Activated CD8-positive, alpha-beta memory T cell treated with anti-CD3 and anti-CD28 coated beads for 36 hours (primary cell): Measurements from ENCODE around the gene FBXL19. TPM values are rescaled to one million over a fixed set of nuclear protein-coding genes. Genes with fewer than 3 reads are reported as not detected.

Source experiments
- CTCF ChIA-PET: fragments of 350-600 bp; sonication (Branson Sonifier 250); formaldehyde crosslinking; loops from one replicate; lab custom pipeline; 2021; ENCODE audit warnings: antibody characterized with exemption; lab: Charles Lee
- POLR2A ChIA-PET: fragments of 350-600 bp; sonication (Branson Sonifier 250); formaldehyde crosslinking; loops from one replicate; lab custom pipeline; 2021; ENCODE audit warnings: antibody characterized with exemption; lab: Charles Lee
- total RNA-seq, 2 experiments: library from RNA; stranded (reverse); gene quantifications; one replicate each; pipeline ENCODE4 v1.2.3, GENCODE V29; 2021

The FBXL19 gene
- total RNA-seq, 2 experiments from 2014 or later: 29.9 to 30.1 TPM

DNA sequence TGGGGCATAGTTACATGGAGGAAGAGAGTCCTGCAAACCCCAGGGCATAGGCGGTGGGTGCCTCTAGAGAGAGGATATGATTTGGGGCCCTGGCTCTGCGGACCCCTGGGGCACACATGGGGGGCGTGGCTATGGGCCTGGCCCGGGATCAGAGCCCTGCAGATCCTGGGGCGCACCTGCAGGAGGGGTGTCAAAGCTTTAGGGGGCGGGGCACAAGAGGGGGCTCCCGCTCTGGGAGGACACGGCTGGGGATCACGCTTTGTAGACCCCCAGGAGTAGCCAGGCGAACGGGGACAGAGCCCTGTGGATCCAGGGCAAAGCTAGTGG, 30.0 kb upstream of the FBXL19 start:
- POLR2A ChIA-PET: interaction anchor here (1.6 to 2.1 kb wide), 2 partner anchors 9 to 19 kb away, joined by 4 to 7 read pairs; no protein-coding TSS in a partner anchor
- CTCF ChIA-PET: interaction anchor here (1.9 to 5.4 kb wide), 3 partner anchors 8 to 48 kb away, joined by 5 to 26 read pairs (median 24); no protein-coding TSS in a partner anchor

DNA sequence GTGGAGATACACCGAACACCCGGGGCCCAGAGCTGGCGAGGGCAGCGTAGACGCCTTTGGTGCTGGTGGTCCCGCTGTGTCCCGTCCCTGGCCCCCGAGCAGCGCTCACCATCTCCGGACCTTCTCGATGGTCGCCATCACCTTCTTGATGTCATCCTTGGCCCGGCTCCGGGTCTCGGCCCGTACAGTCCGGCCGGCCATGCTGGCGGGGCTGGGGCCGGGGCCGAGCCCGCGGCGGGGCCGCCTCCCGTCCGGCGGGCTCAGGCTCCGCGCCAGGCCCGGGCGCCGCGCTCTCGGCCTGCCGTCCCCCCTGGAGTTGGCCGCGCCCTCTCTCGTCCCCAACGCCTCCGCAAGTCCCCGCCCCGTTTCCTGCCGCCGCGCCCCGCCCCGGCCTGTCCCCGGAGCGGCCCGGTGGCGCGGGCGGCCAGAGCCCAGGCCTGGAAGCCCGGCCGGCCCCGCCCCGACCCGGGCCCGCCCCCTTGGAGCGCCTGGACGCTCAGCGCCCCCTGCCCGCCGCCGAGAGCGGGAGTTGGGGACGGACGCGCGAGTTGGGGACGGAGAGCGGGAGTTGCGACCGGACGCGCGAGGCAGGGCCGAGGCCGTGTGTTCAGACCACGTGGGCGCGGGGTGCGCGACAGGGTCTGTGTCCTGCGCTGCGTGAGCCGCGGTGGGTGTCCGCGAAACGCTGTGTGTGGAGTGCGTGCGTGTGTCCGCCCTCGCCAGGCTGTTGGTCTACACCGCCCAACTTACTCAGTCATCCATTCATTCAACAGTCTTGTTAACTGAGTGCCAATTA, 29.4 kb upstream of the FBXL19 start, which contains the start of gene BCL7C:
Gene BCL7C, minus strand, starts transcription at position 334 of the 796 bp plus-strand sequence. Its CDS starts 133 bp downstream, at position 201.
- ChIA-PET POLR2A (interaction anchor here (1.6 to 2.1 kb wide), 2 partner anchors 8 to 20 kb away, joined by 4 to 7 read pairs; no protein-coding TSS in a partner anchor), CTCF (interaction anchor here (1.9 to 5.4 kb wide), 3 partner anchors 8 to 49 kb away, joined by 5 to 26 read pairs (median 24); no protein-coding TSS in a partner anchor)

DNA sequence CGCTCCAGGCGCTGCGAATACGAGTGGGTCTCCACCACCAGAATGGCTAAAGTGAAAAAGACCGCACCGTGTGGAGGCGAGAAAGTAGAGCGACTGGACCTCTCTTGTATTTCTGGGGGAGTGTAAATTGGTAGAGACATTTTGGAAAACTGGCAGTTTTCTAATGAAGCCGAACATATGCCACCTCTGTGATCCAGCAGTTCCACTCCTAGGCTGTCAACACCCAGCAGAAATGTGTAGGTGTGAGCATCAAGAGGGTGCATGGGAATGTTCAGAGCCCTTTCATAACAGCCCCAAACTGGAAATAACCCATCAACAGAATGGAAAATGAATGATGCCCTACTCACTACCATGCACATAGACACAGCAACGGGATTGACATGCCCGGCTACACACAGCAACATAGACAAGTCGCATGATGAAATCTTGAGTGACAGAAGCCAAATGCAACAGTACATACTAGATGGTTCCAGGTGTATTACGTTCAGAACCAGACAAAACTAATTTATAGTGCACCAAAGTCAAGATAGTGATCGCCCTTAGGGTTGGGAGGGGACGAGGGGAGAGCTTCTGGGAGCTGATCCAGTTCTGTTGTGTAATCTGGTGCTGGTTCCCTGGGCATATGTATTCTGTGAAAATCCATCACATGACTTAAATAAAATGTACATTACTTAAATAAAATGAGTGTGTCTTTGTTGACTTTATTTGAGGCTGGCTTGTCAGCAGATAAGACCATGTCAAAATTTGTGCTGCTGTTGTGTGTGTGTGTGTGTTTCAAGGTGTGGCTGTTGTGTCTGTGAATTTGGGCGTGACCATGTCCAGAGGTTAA, 28.6 kb upstream of the FBXL19 start:
- ChIA-PET CTCF (interaction anchor here (0.6 to 1.5 kb wide), 2 partner anchors 50 to 161 kb away, joined by 4 to 5 read pairs; no protein-coding TSS in a partner anchor), POLR2A (no interaction called here)

DNA sequence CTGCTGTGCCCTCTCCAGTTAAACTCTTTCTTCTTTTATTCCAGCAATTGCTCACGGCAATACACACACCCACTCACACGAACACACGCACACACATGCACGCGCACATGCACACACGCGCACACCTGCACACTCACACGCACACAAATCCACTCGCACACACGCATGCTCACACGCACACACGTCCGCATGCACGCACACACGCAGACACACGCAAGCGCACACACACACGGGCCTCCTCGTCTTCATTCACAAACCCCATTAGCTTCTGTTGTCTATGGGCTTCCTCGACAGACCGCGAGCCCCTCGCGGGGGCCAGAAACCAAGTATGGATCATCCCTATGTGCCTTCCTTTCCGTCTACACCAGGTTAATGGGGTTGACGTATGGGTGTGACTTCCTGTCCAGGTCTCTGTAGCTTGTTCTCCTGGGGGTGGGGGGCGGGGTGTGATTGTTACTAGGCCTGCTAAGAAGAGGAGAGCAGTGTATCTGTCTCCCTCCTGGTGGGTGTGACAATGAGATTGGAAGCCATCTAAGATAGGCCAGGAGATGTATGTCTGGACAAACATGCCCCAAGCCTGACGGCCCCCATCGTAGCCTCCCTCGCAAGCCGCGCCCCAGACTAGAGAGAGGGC, 27.6 kb upstream of the FBXL19 start:
- CTCF ChIA-PET: interaction anchor here (0.6 to 1.5 kb wide), 2 partner anchors 51 to 160 kb away, joined by 4 to 5 read pairs; no protein-coding TSS in a partner anchor
- POLR2A ChIA-PET: interaction anchor here (0.6 kb wide), 2 partner anchors 74 to 174 kb away, joined by 3 read pairs; no protein-coding TSS in a partner anchor

DNA sequence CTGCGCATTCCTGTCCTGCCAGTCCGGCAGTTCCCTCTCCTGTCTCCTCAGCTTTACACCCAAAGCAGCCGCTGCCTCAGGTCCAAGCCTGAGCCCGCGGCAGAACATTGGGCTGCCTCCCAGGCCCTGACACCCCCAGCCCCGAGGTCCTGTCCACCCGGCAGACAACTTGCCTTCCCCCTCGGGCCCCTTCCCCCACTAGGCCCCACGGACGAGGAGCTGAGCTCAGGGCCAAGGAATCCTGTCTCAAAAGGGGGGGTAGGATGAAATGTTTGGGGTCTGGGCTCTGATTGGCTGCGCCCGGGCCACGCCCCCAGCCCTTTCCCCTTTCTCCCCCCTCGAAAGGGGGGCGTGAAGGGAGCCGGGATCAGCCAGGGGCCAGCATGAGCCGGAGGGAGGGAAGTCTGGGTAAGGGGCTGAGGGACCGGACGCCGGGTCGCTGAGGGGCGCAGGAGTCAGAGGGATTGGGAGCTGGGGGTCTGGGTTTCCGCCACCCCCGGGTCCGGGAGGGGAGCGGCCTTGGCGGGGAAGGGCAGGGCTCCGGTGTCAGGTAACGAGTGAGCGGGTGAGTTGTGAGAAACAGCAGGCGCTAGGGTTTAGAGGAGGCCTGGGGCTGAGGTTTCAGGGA, 27.0 kb upstream of the FBXL19 start, which contains the start of gene CTF1:
Gene CTF1, plus strand, starts transcription at position 354 of the 628 bp plus-strand sequence. Its CDS starts 30 bp downstream, at position 384.
- POLR2A ChIA-PET: interaction anchor here (0.6 kb wide), 1 partner anchor 173 kb away, joined by 3 read pairs; no protein-coding TSS in a partner anchor

DNA sequence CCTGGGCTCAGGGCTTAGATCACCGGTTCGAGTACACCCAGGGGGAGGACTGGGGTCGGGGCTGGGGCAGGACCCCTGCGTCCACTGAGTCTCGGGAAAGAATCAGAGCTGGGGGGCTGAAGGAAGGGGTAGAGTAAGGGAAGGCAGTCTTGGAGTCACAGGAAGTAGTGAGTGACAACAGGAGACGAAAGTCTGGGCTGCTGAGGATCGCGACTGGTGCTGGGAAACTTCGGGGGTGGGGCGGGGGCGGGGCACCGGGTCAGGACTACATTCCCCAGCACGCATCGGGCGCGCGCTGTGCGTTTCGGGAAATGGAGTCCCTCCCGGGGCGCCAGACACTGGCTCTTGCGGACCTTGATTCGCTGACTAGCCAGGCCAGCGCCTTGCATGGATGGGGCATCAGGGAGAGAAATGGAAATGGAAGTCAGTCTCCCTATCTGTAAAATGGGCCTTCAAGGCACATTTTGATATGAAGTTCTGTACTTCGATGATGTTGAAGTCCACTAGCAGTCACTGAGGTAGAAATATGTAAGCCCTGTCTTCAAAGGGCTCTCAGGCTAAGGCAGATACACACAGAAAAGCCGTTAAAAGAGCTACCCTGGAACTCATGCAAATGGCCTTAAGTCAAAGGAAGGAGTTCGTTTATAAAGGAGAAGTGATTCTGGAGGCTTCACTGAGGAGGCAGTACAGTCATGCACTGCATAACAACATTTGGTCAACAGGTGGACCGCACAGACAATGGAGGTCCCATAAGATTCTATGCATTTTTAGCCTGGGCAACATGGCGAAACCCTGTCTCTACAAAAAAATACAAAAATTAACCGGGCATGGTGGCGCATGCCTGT, 26.3 kb upstream of the FBXL19 start:
- CTCF ChIA-PET: interaction anchor here (0.7 to 1.2 kb wide), 2 partner anchors 55 to 82 kb away, joined by 3 to 4 read pairs; no protein-coding TSS in a partner anchor
- POLR2A ChIA-PET: no interaction called here

More for the DNA sequence above, 27.0 kb upstream of the FBXL19 start, which contains the start of gene CTF1:
- CTCF ChIA-PET: interaction anchor here (1.5 kb wide), 1 partner anchor 52 kb away, joined by 5 read pairs; no protein-coding TSS in a partner anchor

DNA sequence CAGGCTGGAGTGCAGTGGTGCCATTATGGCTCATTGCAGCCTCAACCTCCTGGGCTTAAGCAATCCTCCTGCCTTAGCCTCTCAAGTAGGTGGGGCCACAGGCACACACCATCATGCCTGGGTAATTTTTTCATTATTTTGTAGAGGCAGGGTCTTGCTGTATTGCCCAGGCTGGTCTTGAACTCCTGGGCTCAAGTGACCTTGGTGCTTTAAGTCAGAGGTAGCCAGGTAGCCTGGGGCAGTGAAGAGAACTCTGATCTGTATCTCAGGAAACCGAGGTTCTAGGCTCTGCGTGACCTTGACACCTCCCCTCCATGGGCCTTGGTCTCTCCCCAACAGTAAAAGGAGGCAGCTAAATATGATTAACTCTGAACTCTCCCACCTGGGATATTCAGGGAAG, 23.6 kb upstream of the FBXL19 start:
- CTCF ChIA-PET: interaction anchor here (0.5 kb wide), 1 partner anchor 56 kb away, joined by 3 read pairs; no protein-coding TSS in a partner anchor
- POLR2A ChIA-PET: no interaction called here

DNA sequence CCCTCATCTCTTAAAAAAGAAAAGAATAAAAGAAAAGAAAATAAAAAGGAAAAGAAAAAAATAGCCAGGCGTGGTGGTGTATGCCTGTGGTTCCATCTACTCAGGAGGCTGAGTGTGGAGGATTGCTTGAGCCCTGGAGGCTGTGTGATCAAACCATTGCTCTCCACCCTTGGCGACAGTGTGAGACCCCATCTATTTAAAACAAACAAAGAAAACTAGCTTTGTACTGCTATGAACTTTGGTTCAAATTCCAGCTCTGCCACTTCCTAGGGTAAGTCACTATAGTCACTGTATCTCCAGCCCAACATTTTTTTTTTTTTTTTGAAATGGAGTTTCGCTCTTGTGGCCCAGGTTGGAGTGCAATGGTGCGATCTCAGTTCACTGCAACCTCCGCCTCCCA, 22.8 kb upstream of the FBXL19 start:
- CTCF ChIA-PET: interaction anchor here (1.2 to 2.8 kb wide), 5 partner anchors 9 to 88 kb away, joined by 3 to 46 read pairs (median 14); partner anchors contain the start of gene BCL7C
- POLR2A ChIA-PET: interaction anchor here (2.6 kb wide), 1 partner anchor 26 kb away, joined by 9 read pairs; no protein-coding TSS in a partner anchor

DNA sequence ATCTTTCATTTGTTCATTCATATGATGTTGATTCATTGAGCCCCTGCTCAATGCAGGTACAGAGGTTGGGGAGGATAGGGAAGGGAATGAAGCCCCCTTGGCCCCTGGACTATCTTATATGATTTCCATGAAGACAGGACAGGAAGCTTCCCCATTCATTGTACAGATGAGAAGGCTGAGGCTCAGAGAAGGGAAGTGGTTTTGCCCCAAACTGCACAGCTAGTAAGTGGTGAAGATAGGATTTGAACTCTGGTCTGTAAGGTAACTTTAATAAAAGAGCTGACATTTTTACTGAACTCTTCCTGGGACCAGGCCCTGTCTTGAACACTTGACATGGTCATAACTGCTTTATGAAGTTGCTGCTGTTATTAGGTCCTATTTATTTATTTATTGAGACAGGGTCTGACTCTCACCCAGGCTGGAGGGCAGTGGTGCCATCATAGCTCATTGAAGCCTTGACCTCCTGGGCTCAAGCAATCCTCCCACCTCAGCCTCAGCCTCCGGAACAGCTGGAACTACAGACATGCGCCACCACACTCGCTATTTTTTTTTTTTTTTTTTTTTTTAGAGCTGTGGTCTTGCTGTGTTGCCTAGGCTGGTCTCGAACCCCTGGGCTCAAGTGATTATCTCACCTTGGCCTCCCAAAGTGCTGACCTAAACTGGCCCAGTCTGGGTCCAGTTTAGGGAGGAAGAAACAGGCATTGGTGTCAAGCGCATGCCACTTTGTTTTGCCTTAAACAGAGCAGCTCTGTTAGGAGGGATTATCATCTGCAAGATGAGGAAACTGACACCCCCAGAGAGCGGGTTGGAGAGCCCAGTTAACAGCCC, 22.0 kb upstream of the FBXL19 start:
- ChIA-PET POLR2A (interaction anchor here (0.6 to 2.6 kb wide), 9 partner anchors 9 to 922 kb away, joined by 3 to 9 read pairs (median 4); partner anchors contain the start of genes BCL7C and PHKG2), CTCF (interaction anchor here (0.8 to 2.8 kb wide), 16 partner anchors 10 to 214 kb away, joined by 3 to 46 read pairs (median 4); partner anchors contain the start of gene BCL7C)

DNA sequence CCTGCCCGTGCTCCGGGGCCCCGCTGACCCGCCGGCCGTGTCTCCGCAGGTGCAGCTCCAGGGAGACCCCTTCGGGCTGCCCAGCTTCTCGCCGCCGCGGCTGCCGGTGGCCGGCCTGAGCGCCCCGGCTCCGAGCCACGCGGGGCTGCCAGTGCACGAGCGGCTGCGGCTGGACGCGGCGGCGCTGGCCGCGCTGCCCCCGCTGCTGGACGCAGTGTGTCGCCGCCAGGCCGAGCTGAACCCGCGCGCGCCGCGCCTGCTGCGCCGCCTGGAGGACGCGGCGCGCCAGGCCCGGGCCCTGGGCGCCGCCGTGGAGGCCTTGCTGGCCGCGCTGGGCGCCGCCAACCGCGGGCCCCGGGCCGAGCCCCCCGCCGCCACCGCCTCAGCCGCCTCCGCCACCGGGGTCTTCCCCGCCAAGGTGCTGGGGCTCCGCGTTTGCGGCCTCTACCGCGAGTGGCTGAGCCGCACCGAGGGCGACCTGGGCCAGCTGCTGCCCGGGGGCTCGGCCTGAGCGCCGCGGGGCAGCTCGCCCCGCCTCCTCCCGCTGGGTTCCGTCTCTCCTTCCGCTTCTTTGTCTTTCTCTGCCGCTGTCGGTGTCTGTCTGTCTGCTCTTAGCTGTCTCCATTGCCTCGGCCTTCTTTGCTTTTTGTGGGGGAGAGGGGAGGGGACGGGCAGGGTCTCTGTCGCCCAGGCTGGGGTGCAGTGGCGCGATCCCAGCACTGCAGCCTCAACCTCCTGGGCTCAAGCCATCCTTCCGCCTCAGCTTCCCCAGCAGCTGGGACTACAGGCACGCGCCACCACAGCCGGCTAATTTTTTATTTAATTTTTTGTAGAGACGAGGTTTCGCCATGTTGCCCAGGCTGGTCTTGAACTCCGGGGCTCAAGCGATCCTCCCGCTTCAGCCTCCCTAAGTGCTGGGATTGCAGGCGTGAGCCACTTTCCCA, 21.1 kb upstream of the FBXL19 start:
- ChIA-PET CTCF (interaction anchor here (0.8 to 2.8 kb wide), 16 partner anchors 11 to 213 kb away, joined by 3 to 46 read pairs (median 4); partner anchors contain the start of gene BCL7C), POLR2A (interaction anchor here (0.6 to 2.6 kb wide), 7 partner anchors 9 to 923 kb away, joined by 3 to 9 read pairs (median 4); partner anchors contain the start of genes BCL7C and PHKG2)

DNA sequence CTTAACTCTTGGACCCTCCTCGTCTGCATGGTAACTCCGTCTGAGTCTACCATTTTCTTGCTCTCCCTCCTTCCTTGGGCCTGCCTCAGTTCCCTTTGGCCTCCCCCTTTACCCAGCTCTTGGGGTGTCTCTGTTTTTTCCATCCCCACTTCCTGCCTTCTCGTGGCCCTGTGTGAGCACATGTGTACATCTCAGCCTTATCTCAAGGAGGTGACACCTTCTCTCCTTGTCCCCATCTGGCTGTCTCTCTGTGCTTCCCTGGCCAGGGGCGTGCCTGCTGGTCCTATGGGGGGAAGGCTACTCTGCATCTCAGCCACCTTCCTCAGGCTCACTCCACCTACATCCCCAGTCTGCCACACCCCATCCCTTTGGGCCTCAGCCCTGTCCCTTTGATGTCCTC, 20.4 kb upstream of the FBXL19 start:
- ChIA-PET POLR2A (interaction anchor here (1.6 to 2.6 kb wide), 3 partner anchors 10 to 30 kb away, joined by 7 to 9 read pairs (median 7); partner anchors contain the start of gene BCL7C), CTCF (interaction anchor here (1.4 to 2.8 kb wide), 5 partner anchors 12 to 89 kb away, joined by 6 to 46 read pairs (median 14); partner anchors contain the start of gene BCL7C)

DNA sequence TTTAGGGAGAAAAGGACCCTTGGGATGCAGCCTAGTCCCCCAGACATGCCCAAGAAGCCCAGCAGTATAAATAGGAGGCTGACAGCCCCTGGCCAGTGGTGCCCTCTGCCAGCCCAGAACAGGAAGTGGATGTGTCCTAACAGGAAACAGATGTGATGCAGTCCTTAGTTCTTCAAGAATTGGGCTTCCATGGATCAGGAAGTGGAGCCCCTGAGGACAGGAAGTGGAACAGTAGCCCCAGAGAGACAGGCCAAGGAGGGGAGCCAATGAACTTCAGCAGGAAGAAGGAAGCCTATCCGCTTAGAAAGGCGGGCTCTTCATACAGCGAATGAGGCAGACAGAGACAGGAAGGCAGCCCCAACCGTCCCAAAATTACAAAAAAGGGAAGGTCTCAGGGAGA, 19.8 kb upstream of the FBXL19 start:
- ChIA-PET CTCF (interaction anchor here (1.0 to 1.6 kb wide), 2 partner anchors 59 to 89 kb away, joined by 3 to 6 read pairs; no protein-coding TSS in a partner anchor), POLR2A (interaction anchor here (2.6 kb wide), 1 partner anchor 29 kb away, joined by 9 read pairs; no protein-coding TSS in a partner anchor)

DNA sequence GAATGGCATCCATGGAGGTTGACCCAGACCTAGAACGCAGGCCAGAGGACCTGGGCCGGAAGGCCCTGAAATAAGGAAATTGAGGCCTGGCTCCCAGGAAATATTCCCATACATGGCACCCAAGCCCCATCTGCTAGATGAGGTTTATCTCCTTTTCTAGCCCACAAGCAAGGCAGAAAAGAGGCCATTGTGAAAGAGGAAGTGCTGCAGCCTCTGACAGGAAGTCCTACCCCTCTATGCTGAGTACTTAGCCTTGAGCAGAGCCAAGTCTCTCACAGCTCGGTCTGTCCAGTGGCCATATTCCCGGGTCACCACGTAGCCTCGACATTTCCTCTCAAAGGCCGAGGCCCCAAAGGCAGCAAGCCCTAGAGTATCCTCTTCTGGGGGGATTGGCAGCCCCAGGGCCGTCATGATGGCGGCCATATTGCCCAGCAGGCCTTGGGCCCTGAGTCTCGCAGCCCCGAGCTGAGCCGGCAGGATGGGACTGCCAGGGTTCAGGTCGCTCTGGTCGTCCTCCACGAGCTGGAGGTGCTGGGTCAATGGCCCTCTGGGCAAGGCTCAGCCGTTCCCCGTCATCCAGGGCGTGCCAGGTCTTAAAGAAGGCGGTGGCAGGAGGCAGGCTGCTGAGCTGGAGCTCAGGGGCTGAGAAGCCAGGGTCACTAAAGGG, 19.1 kb upstream of the FBXL19 start:
- POLR2A ChIA-PET: no interaction called here
- CTCF ChIA-PET: interaction anchor here (0.8 to 1.0 kb wide), 2 partner anchors 31 to 59 kb away, joined by 3 read pairs; no protein-coding TSS in a partner anchor

DNA sequence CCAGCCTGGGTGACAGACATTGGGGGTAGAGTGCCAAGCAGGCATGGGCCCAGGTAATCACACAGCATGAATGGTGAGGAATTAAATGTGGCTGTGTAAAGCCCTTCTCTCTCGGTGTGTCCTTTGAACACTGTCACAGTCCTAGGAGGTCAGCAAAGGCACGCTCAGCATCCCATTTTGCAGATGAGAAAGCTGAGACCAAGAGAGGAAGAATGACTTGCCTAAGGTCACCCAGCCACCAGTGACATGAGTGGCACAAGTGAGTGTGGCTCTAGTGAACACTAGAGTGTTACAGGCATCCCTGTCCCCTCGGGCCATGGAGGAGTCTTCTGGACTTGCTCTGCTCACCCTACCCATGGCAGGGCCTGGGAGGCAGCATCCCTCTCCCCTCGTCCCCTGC, 16.3 kb upstream of the FBXL19 start:
- CTCF ChIA-PET: interaction anchor here (0.6 to 1.0 kb wide), 2 partner anchors 14 to 281 kb away, joined by 3 read pairs; no protein-coding TSS in a partner anchor
- POLR2A ChIA-PET: no interaction called here
